Measurements from ENCODE around the gene CMSS1.

Gene CMSS1

DNA sequence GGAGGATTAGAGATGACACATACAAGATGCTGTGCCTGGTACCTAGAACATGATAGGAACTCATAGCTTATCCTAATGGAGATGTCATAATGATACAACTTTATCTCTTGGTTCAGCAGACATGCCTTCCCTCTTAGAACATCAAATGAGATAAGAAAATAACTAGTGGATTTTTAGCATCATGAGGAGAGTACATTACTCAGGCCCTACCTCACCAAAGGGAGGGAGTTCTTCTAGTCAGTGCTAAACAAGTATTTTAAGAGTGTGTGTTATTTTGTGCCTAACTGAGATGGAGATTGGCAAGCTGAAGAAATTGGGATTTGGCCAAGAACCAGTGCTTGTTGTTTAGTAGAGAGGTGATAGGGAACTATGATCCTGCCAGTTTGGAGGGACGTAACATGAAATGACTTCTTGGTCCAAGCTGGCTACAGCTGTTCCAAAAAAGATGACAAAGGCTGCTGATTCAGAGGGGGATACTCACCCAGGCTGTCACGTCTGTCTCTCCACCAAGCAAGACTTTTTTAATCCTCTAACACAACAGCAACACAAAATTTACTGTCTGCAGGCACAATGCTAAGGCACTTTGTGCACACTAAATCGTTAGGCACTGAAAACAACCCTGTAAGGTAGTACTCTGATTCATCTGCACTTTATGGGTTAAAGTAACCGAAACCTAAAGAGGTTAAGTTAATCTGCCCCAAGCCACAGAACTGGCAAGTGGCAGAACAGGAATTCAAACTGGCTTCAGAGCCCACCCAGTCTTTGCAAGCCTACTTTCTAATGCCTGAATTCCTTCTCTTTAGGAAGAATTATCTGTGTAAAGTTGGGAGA, 126.5 kb downstream of the CMSS1 start:
- H3K4me3 ChIP-seq (ENCODE audit: low read depth, low read length), result no peak overlapping the region
- H3K27me3 ChIP-seq, result no peaks in the 10 kb centered on the region
- TF ChIP-seq, protein P1, sequence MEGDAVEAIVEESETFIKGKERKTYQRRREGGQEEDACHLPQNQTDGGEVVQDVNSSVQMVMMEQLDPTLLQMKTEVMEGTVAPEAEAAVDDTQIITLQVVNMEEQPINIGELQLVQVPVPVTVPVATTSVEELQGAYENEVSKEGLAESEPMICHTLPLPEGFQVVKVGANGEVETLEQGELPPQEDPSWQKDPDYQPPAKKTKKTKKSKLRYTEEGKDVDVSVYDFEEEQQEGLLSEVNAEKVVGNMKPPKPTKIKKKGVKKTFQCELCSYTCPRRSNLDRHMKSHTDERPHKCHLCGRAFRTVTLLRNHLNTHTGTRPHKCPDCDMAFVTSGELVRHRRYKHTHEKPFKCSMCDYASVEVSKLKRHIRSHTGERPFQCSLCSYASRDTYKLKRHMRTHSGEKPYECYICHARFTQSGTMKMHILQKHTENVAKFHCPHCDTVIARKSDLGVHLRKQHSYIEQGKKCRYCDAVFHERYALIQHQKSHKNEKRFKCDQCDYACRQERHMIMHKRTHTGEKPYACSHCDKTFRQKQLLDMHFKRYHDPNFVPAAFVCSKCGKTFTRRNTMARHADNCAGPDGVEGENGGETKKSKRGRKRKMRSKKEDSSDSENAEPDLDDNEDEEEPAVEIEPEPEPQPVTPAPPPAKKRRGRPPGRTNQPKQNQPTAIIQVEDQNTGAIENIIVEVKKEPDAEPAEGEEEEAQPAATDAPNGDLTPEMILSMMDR (IDR thresholded peaks at IDR 0.05; ENCODE audit: low read depth, low read length), result no peak
- H3K36me3 ChIP-seq, result no peaks in the 10 kb centered on the region
- H3K9me3 ChIP-seq, result no peaks in the 10 kb centered on the region
- DNase-seq, result no peak
- H3K4me1 ChIP-seq, result peaks cover 4% of the 10 kb centered on the region

GRCh38 chr3:99945328-99945995, 127.8 kb downstream of the CMSS1 start:
- Histone ChIP-seq H3K27me3 (no peaks in the 10 kb centered on the region), H3K36me3 (no peaks in the 10 kb centered on the region), H3K4me3 (ENCODE audit: low read depth, low read length) (no peak overlapping the region), H3K9me3 (no peaks in the 10 kb centered on the region), H3K4me1 (no peaks in the 10 kb centered on the region)
- TF ChIP-seq, protein P1 (IDR thresholded peaks at IDR 0.05; ENCODE audit: low read depth, low read length), result no peak
- DNase-seq, result no peak

DNA sequence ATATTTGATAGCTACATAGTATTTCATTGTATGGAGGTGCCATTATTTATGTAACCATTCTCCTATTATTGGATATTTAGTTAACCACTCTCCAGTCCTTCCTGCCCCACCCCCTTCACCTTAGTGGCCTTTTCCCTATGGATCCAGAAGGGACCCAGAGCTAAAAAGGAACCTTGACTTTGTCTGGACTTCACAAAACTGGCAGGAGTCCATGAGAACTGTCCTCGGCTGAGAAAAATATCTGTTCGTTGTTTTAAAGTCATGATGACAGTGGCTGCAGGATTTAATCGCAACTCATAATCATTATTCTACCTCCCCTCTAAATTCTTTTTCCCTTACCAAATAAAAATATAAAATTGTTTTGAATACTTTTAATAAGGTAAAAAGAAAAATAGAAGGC, 129.7 kb downstream of the CMSS1 start:
- Histone ChIP-seq H3K27me3 (no peaks in the 10 kb centered on the region), H3K4me3 (ENCODE audit: low read depth, low read length) (no peak overlapping the region), H3K36me3 (no peaks in the 10 kb centered on the region), H3K9me3 (no peaks in the 10 kb centered on the region), H3K4me1 (no peaks in the 10 kb centered on the region)
- TF ChIP-seq, protein P1 (IDR thresholded peaks at IDR 0.05; ENCODE audit: low read depth, low read length), result no peak
- no peak for DNase-seq

DNA sequence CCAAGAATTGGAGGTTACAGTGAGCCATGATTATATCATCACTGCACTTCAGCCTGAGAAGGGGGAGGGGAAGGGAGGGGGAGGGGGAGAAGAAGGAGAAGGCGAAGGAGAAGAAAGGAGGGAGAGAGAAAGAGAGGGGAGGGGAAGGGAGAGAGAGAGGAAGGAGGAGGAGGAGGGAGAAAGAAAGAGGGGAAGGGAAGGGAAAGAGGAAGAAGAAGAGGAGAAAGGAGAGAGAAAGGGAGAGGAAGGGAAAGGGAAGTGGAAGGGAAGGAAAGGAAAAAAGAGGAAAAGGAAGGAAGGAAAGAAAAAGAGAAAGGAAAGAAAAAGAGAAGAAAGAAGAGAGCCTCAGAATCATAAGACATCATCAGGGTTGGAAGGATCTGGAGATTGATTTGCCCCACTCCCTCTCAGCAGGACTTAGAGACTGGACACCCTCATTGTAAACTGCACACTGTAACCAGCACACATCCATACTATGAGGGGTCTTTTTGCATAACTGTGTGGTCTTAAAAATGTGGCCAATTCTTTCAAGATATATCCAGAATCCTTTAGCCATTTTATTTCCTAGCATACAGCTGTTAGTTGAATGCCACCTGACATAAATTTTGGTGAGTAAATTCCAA, 130.9 kb downstream of the CMSS1 start:
- no peaks in the 10 kb centered on the region for H3K4me1 ChIP-seq
- TF ChIP-seq, protein P1 (IDR thresholded peaks at IDR 0.05; ENCODE audit: low read depth, low read length), result no peak

GRCh38 chr3:99949956-99950670, 132.5 kb downstream of the CMSS1 start:
- H3K27me3 ChIP-seq, result no peaks in the 10 kb centered on the region
- DNase-seq, result no peak
- H3K4me1 ChIP-seq, result no peaks in the 10 kb centered on the region
- no peak overlapping the region for H3K4me3 ChIP-seq (ENCODE audit: low read depth, low read length)
- TF ChIP-seq, protein P1 (IDR thresholded peaks at IDR 0.05; ENCODE audit: low read depth, low read length), result no peak
- no peaks in the 10 kb centered on the region for H3K36me3 ChIP-seq
- H3K9me3 ChIP-seq, result no peaks in the 10 kb centered on the region

More for the DNA sequence above, 130.9 kb downstream of the CMSS1 start:
- Histone ChIP-seq H3K4me3 (ENCODE audit: low read depth, low read length) (no peak overlapping the region), H3K9me3 (no peaks in the 10 kb centered on the region), H3K27me3 (no peaks in the 10 kb centered on the region), H3K36me3 (no peaks in the 10 kb centered on the region)
- no peak for DNase-seq
